ENCODE results near the gene MOCS3. TPM values are rescaled to one million over a fixed set of nuclear protein-coding genes. Genes with fewer than 3 reads are reported as not detected.

The MOCS3 gene
- polyA plus RNA-seq, 2 of the 4 experiments (the other 2 are of a cell fraction), result 4.8 to 5.7 TPM

- ChIA-PET POLR2A (interaction anchor here (0.6 to 1.5 kb wide), 2 partner anchors 12 to 15 kb away, joined by 5 read pairs; partner anchors contain the start of genes DPM1 and MOCS3), CTCF (no interaction called here)
- Histone ChIP-seq H3K4me3 (no peak overlapping the region), H3K4me1 (no peaks in the 10 kb centered on the region), H3K4me2 (no peak overlapping the region), H3K27ac (no peak overlapping the region), H3K9me3 (no peaks in the 10 kb centered on the region)
- DNase-seq (ENCODE audit: low read depth in 1 of 2, low spot score in 1 of 2) (no peak), ATAC-seq (peak in 1 of 2 experiments; percentile 29; a peak in 2 of 6 replicates), FAIRE-seq (no peak)
- WGBS (ENCODE audit: missing lambda C conversion rate), result 91% methylated on average over 7 of the region's 7 CpGs
- TF ChIP-seq RCOR1 (IDR thresholded peaks at IDR 0.05; ENCODE audit: low read depth, low read length) (no peak), JUNB (IDR thresholded peaks at IDR 0.05) (no peak), MAFK (IDR thresholded peaks at IDR 0.05; ENCODE audit: partially characterized antibody) (no peak)
Observed at GRCh38 chr20:50943069-50943468, 15.5 kb upstream of the MOCS3 start.

DNA sequence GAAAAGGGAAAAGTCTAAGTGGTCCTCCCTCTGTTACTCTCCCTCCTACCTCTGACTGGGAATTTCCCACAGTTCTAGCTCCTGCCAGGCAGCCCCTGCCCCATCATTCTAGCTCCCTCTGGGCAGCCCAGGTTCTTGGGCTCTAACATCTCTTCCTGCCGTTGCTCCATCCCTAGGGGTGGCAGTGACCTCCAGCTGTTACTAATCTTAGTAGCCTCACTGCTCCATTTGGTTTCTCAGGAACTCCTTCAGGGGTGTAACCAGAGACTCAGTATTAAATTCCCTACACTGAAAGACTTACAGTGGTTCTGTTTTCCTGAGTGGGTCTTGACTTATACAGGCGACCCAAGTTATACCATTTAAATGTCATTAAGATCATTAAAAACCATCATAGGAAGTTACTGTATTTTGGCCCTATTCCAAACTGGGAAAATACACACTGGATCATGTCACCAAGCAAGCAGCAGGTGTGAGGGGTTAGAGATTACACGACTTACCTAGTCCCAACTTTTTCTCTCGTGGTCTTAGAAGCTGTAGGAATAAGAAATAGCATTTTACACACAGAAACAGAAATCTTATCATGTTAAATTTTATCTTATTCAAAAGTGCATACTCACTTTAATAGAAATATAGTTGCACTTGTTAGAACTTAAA, 10.4 kb upstream of the MOCS3 start:
- 83% methylated on average over 4 of the region's 4 CpGs for WGBS (ENCODE audit: missing lambda C conversion rate)
- FAIRE-seq (no peak), ATAC-seq (no peak), DNase-seq (ENCODE audit: low read depth in 1 of 2, low spot score in 1 of 2) (no peak)
- H3K9me3 ChIP-seq, result no peaks in the 10 kb centered on the region
- H3K4me1 ChIP-seq, result no peaks in the 10 kb centered on the region
- H3K4me3 ChIP-seq, result no peak overlapping the region
- no peak overlapping the region for H3K27ac ChIP-seq
- H3K4me2 ChIP-seq, result no peak overlapping the region
- POLR2A ChIA-PET, result interaction anchor here (1.7 kb wide), 1 partner anchor 10 kb away, joined by 8 read pairs; the partner anchor contains the start of genes DPM1 and MOCS3
- CTCF ChIA-PET, result interaction anchor here (1.1 to 3.5 kb wide), 4 partner anchors 17 to 154 kb away, joined by 3 to 15 read pairs (median 8); partner anchors contain the start of genes ADNP and BCAS4
- TF ChIP-seq SREBF2 (IDR thresholded peaks at IDR 0.05) (no peak), KDM5A (IDR thresholded peaks at IDR 0.05) (no peak), JUN (IDR thresholded peaks at IDR 0.05) (no peak), CTCF (IDR thresholded peaks at IDR 0.05) (no peak)

DNA sequence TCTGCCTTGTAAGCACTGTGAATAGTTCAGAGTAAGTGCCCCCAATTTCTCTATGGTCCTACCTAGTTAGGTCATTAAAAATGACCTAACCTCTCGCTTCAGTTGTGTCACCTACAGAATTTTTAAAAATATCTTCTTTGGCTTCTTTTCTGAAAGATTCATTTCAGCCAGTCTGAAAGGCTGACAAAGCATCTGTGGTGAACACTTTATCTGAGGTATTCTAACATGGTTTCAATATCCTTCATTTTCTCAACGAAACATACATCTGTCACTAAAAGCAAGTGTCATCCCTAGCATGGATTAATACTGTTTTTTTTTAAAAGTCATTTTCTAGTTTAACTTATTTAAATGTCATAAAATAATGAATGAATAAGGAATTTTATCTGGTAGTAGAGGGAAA, 5.4 kb upstream of the MOCS3 start:
- TF ChIP-seq RARB (CRISPR knock-in tag; IDR thresholded peaks at IDR 0.05) (no peak), CHD2 (IDR thresholded peaks at IDR 0.05; ENCODE audit: low read length, partially characterized antibody) (no peak), BHLHE40 (IDR thresholded peaks at IDR 0.05; ENCODE audit: low read depth, low read length) (no peak), CEBPB (IDR thresholded peaks at IDR 0.05) (no peak), FOSB (CRISPR knock-in tag; IDR thresholded peaks at IDR 0.05) (no peak), FOXS1 (CRISPR knock-in tag; IDR thresholded peaks at IDR 0.05) (no peak), HOXB5 (CRISPR knock-in tag; IDR thresholded peaks at IDR 0.05) (no peak), PHF8 (IDR thresholded peaks at IDR 0.05; ENCODE audit: borderline replicate concordance, low read depth) (no peak), RNF2 (IDR thresholded peaks at IDR 0.05; ENCODE audit: borderline replicate concordance, low read depth) (no peak), CHD4 (IDR thresholded peaks at IDR 0.05; ENCODE audit: borderline replicate concordance) (no peak), JUN (IDR thresholded peaks at IDR 0.05) (no peak), TFCP2L1 (CRISPR knock-in tag; IDR thresholded peaks at IDR 0.05) (no peak), ZSCAN20 (CRISPR knock-in tag; IDR thresholded peaks at IDR 0.05) (no peak), E2F6 (IDR thresholded peaks at IDR 0.05; ENCODE audit: borderline replicate concordance, low read depth) (no peak), MAZ (IDR thresholded peaks at IDR 0.05; ENCODE audit: borderline replicate concordance, low read depth, low read length) (no peak), ESRRA (IDR thresholded peaks at IDR 0.05; ENCODE audit: borderline replicate concordance, low read length) (no peak), HOXB13 (CRISPR knock-in tag; IDR thresholded peaks at IDR 0.05; ENCODE audit: low read depth) (no peak), EHF (CRISPR knock-in tag; IDR thresholded peaks at IDR 0.05) (no peak)
- TF ChIP-seq, protein P1, sequence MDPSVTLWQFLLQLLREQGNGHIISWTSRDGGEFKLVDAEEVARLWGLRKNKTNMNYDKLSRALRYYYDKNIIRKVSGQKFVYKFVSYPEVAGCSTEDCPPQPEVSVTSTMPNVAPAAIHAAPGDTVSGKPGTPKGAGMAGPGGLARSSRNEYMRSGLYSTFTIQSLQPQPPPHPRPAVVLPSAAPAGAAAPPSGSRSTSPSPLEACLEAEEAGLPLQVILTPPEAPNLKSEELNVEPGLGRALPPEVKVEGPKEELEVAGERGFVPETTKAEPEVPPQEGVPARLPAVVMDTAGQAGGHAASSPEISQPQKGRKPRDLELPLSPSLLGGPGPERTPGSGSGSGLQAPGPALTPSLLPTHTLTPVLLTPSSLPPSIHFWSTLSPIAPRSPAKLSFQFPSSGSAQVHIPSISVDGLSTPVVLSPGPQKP (IDR thresholded peaks at IDR 0.05; ENCODE audit: low read depth, low read length), result no peak
- FAIRE-seq (no peak), ATAC-seq (no peak), DNase-seq (ENCODE audit: low read depth in 1 of 2, low spot score in 1 of 2) (no peak)
- no peak overlapping the region for H3K27ac ChIP-seq
- H3K4me3 ChIP-seq, result no peak overlapping the region
- POLR2A ChIA-PET, result no interaction called here
- H3K9me3 ChIP-seq, result no peaks in the 10 kb centered on the region
- H3K4me2 ChIP-seq, result no peak overlapping the region
- CTCF ChIA-PET, result no interaction called here
- 91% methylated on average over 2 of the region's 2 CpGs for WGBS (ENCODE audit: missing lambda C conversion rate)
- H3K4me1 ChIP-seq, result peaks cover 12% of the 10 kb centered on the region

Data from A549 (cell line).